BE2C (cell line): Measurements from ENCODE around the gene ZSCAN23.

Experiments used
- DNase-seq: peaks from one replicate; pipeline ENCODE4 v3.0.0-alpha.2; 2020
- H3K27me3 ChIP-seq: fragments of 250-450 bp; sonication (Bioruptor Pico); 2 replicates; pipeline ENCODE4 v1.5.1; 2020; ENCODE audit warnings: mild to moderate bottlenecking
- H3K36me3 ChIP-seq: fragments of 250-450 bp; sonication (Bioruptor Pico); 2 replicates; pipeline ENCODE4 v1.5.1; 2020; ENCODE audit warnings: mild to moderate bottlenecking
- H3K4me1 ChIP-seq: fragments of 250-450 bp; sonication (Bioruptor Pico); 2 replicates; pipeline ENCODE4 v1.5.1; 2020
- H3K4me3 ChIP-seq: 2 replicates; pipeline ENCODE4 v1.5.1; 2011; ENCODE audit warnings: low read depth, low read length
- H3K9me3 ChIP-seq: fragments of 250-450 bp; sonication (Bioruptor Pico); 2 replicates; pipeline ENCODE4 v1.5.1; 2020
- CTCF ChIP-seq: IDR thresholded peaks from 2 replicates; pipeline ENCODE4 v1.5.1; 2012; ENCODE audit warnings: mild to moderate bottlenecking, low read depth, low read length

ZSCAN23 gene

GRCh38 chr6:28425944-28426541 lies 17.2 kb downstream of the ZSCAN23 start:
- no peaks in the 10 kb centered on the region for H3K27me3 ChIP-seq
- H3K9me3 ChIP-seq, result no peaks in the 10 kb centered on the region
- TF ChIP-seq CTCF, result no peak
- no peak for DNase-seq
- no peaks in the 10 kb centered on the region for H3K4me1 ChIP-seq
- no peak overlapping the region for H3K4me3 ChIP-seq
- H3K36me3 ChIP-seq, result no peaks in the 10 kb centered on the region

DNA sequence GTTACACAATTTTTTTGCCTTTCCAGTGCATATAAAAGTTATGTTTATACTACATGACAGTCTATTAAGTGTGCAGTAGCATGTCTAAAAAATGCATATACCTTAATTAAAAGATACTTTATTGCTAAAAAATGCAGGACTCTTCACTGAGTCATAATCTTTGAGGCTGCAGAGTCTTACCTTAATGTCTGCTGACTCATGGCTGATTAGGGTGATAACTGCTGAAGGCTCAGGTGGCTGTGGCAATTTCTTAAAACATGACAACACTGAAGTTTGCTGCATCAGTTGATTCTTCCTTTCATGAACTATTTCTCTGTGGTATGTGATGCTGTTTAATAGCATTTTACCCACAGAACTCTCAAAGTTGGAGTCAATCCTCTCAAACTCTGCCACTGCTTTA lies 19.1 kb downstream of the ZSCAN23 start:
- Histone ChIP-seq H3K4me1 (no peaks in the 10 kb centered on the region), H3K36me3 (no peaks in the 10 kb centered on the region), H3K9me3 (no peaks in the 10 kb centered on the region), H3K4me3 (no peak overlapping the region), H3K27me3 (no peaks in the 10 kb centered on the region)
- no peak for TF ChIP-seq CTCF
- no peak for DNase-seq

GRCh38 chr6:28423546-28423945 lies 19.7 kb downstream of the ZSCAN23 start:
- Histone ChIP-seq H3K9me3 (no peaks in the 10 kb centered on the region), H3K4me1 (no peaks in the 10 kb centered on the region), H3K36me3 (no peaks in the 10 kb centered on the region), H3K4me3 (no peak overlapping the region), H3K27me3 (no peaks in the 10 kb centered on the region)
- TF ChIP-seq CTCF, result no peak
- DNase-seq, result no peak

GRCh38 chr6:28413681-28414080 lies 29.6 kb downstream of the ZSCAN23 start:
- DNase-seq, result no peak
- no peak overlapping the region for H3K4me3 ChIP-seq
- H3K4me1 ChIP-seq, result no peaks in the 10 kb centered on the region
- H3K27me3 ChIP-seq, result no peaks in the 10 kb centered on the region
- no peaks in the 10 kb centered on the region for H3K9me3 ChIP-seq
- H3K36me3 ChIP-seq, result no peaks in the 10 kb centered on the region
- no peak for TF ChIP-seq CTCF

DNA sequence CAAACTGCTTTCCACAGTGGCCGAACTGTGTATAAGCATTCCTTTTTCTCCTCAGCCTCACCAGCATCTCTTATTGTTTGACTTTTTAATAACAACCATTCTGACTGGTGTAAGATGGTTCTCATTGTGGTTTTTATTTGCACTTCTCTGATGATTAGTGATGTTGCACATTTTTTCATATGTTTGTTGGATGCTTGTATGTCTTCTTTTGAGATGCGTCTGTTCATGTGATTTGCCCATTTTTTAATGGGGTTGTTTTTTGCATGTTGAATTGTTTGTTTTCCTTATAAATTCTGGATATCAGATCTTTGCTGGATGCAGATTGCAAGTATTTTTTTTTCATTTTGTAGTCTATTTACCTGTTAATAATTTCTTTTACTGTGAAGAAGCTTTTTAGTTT lies 32.5 kb downstream of the ZSCAN23 start:
- DNase-seq, result no peak
- Histone ChIP-seq H3K27me3 (no peaks in the 10 kb centered on the region), H3K36me3 (no peaks in the 10 kb centered on the region), H3K4me3 (no peak overlapping the region), H3K4me1 (no peaks in the 10 kb centered on the region), H3K9me3 (no peaks in the 10 kb centered on the region)
- TF ChIP-seq CTCF, result no peak

GRCh38 chr6:28408076-28408802 lies 35.1 kb downstream of the ZSCAN23 start:
- DNase-seq, result no peak
- no peak overlapping the region for H3K4me3 ChIP-seq
- no peaks in the 10 kb centered on the region for H3K9me3 ChIP-seq
- TF ChIP-seq CTCF, result no peak
- H3K36me3 ChIP-seq, result no peaks in the 10 kb centered on the region
- no peaks in the 10 kb centered on the region for H3K4me1 ChIP-seq
- H3K27me3 ChIP-seq, result no peaks in the 10 kb centered on the region
